ENCODE results near the gene PDILT.

The PDILT gene

GRCh38 chr16:20320178-20320577, 84.4 kb downstream of the PDILT start:
- TF ChIP-seq GABPA (IDR thresholded peaks at IDR 0.05; ENCODE audit: low read depth) (no peak), REST (IDR thresholded peaks at IDR 0.05; ENCODE audit: insufficient replicate concordance, low read depth) (no peak), POLR2AphosphoS5 (IDR thresholded peaks at IDR 0.05; ENCODE audit: low read depth) (no peak), SPI1 (IDR thresholded peaks at IDR 0.05; ENCODE audit: borderline replicate concordance, low read depth) (no peak)
- TF ChIP-seq, protein P1, sequence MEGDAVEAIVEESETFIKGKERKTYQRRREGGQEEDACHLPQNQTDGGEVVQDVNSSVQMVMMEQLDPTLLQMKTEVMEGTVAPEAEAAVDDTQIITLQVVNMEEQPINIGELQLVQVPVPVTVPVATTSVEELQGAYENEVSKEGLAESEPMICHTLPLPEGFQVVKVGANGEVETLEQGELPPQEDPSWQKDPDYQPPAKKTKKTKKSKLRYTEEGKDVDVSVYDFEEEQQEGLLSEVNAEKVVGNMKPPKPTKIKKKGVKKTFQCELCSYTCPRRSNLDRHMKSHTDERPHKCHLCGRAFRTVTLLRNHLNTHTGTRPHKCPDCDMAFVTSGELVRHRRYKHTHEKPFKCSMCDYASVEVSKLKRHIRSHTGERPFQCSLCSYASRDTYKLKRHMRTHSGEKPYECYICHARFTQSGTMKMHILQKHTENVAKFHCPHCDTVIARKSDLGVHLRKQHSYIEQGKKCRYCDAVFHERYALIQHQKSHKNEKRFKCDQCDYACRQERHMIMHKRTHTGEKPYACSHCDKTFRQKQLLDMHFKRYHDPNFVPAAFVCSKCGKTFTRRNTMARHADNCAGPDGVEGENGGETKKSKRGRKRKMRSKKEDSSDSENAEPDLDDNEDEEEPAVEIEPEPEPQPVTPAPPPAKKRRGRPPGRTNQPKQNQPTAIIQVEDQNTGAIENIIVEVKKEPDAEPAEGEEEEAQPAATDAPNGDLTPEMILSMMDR (IDR thresholded peaks at IDR 0.05; ENCODE audit: insufficient read depth, low read length), result no peak
- Histone ChIP-seq H3K27ac (replicated peaks) (no peak overlapping the region), H3K27me3 (ENCODE audit: insufficient read depth, poor library complexity, severe bottlenecking) (peaks cover 2% of the 10 kb centered on the region), H3K4me3 (replicated peaks; ENCODE audit: insufficient read depth, low read length) (no peak overlapping the region)
- no peak for DNase-seq (ENCODE audit: low read depth in 1 of 2, low spot score in 1 of 2)

GRCh38 chr16:20319406-20319805, 85.1 kb downstream of the PDILT start:
- H3K27me3 ChIP-seq (ENCODE audit: insufficient read depth, poor library complexity, severe bottlenecking), result no peaks in the 10 kb centered on the region
- DNase-seq (ENCODE audit: low read depth in 1 of 2, low spot score in 1 of 2), result no peak
- no peak overlapping the region for H3K27ac ChIP-seq (replicated peaks)
- TF ChIP-seq, protein P1 (IDR thresholded peaks at IDR 0.05; ENCODE audit: insufficient read depth, low read length), result no peak
- TF ChIP-seq GABPA (IDR thresholded peaks at IDR 0.05; ENCODE audit: low read depth), result no peak
- TF ChIP-seq SPI1 (IDR thresholded peaks at IDR 0.05; ENCODE audit: borderline replicate concordance, low read depth), result no peak
- TF ChIP-seq REST (IDR thresholded peaks at IDR 0.05; ENCODE audit: insufficient replicate concordance, low read depth), result no peak
- no peak for TF ChIP-seq POLR2AphosphoS5 (IDR thresholded peaks at IDR 0.05; ENCODE audit: low read depth)
- H3K4me3 ChIP-seq (replicated peaks; ENCODE audit: insufficient read depth, low read length), result no peak overlapping the region

- Histone ChIP-seq H3K27me3 (ENCODE audit: insufficient read depth, poor library complexity, severe bottlenecking) (no peaks in the 10 kb centered on the region), H3K27ac (replicated peaks) (no peak overlapping the region), H3K4me3 (replicated peaks; ENCODE audit: insufficient read depth, low read length) (no peak overlapping the region)
- TF ChIP-seq, protein P1 (IDR thresholded peaks at IDR 0.05; ENCODE audit: insufficient read depth, low read length), result no peak
- TF ChIP-seq GABPA (IDR thresholded peaks at IDR 0.05; ENCODE audit: low read depth) (no peak), REST (IDR thresholded peaks at IDR 0.05; ENCODE audit: insufficient replicate concordance, low read depth) (no peak), POLR2AphosphoS5 (IDR thresholded peaks at IDR 0.05; ENCODE audit: low read depth) (no peak)
- DNase-seq (ENCODE audit: low read depth in 1 of 2, low spot score in 1 of 2), result no peak
These were observed 86.1 kb downstream of the PDILT start for GRCh38 chr16:20318437-20318836.

All from HL-60 (cell line).